ENCODE data around the gene LMOD3. TPM values are rescaled to one million over a fixed set of nuclear protein-coding genes. Genes with fewer than 3 reads are reported as not detected.

LMOD3 gene
- polyA plus RNA-seq, 2 of the 4 experiments (the other 2 are of a cell fraction): not detected

DNA sequence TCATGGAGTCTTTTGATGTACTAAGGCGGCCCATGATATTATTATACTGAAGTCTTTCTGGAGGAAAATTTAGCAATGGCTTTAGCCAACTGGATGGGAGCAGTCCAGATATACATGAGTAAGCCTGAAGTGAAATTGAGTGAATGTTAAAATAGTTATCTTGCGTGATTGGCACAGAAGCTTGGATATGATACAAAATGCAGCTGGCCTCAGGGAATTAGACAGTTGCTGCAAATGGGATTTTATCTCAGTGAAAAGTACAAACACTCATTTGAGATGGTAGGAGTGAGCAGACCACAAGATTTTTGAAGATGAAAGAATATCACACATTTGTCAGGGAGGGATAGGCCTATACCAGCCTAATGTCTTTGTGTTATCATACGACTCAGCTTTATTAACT lies 8.9 kb downstream of the LMOD3 start (continued):
- TF ChIP-seq, protein P1, sequence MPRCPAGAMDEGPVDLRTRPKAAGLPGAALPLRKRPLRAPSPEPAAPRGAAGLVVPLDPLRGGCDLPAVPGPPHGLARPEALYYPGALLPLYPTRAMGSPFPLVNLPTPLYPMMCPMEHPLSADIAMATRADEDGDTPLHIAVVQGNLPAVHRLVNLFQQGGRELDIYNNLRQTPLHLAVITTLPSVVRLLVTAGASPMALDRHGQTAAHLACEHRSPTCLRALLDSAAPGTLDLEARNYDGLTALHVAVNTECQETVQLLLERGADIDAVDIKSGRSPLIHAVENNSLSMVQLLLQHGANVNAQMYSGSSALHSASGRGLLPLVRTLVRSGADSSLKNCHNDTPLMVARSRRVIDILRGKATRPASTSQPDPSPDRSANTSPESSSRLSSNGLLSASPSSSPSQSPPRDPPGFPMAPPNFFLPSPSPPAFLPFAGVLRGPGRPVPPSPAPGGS (IDR thresholded peaks at IDR 0.05): no peak
- no peak for TF ChIP-seq HEYL (CRISPR knock-in tag; IDR thresholded peaks at IDR 0.05)

GRCh38 chr3:69110941-69111546 lies 11.4 kb downstream of the LMOD3 start:
- Histone ChIP-seq H3K4me3 (no peak overlapping the region), H3K9me3 (no peaks in the 10 kb centered on the region), H3K4me2 (no peak overlapping the region), H3K4me1 (no peaks in the 10 kb centered on the region), H3K27ac (no peak overlapping the region)
- ChIA-PET CTCF (interaction anchor here (1.1 kb wide), 1 partner anchor 10 kb away, joined by 4 read pairs; no protein-coding TSS in a partner anchor), POLR2A (no interaction called here)
- FAIRE-seq (no peak), ATAC-seq (no peak), DNase-seq (ENCODE audit: low read depth in 1 of 2, low spot score in 1 of 2) (no peak)
- no peak for TF ChIP-seq SREBF2 (IDR thresholded peaks at IDR 0.05)
- no peak for TF ChIP-seq SMC3 (IDR thresholded peaks at IDR 0.05)
- TF ChIP-seq NR3C1 (IDR thresholded peaks at IDR 0.05): no peak
- TF ChIP-seq MYC (IDR thresholded peaks at IDR 0.05; ENCODE audit: borderline replicate concordance, low read length): no peak
- TF ChIP-seq CEBPB (IDR thresholded peaks at IDR 0.05): no peak
- no peak for TF ChIP-seq EHMT2 (IDR thresholded peaks at IDR 0.05; ENCODE audit: low read depth)
- no peak for TF ChIP-seq RARB (CRISPR knock-in tag; IDR thresholded peaks at IDR 0.05)
- no peak for TF ChIP-seq POLR2A (IDR thresholded peaks at IDR 0.05; ENCODE audit: low read length)
- no peak for TF ChIP-seq CBX8 (IDR thresholded peaks at IDR 0.05)
- no peak for TF ChIP-seq TFCP2L1 (CRISPR knock-in tag; IDR thresholded peaks at IDR 0.05)
- TF ChIP-seq EP300 (IDR thresholded peaks at IDR 0.05): no peak
- no peak for TF ChIP-seq FOSL2 (IDR thresholded peaks at IDR 0.05)
- TF ChIP-seq FOSL2 (CRISPR knock-in tag; IDR thresholded peaks at IDR 0.05): no peak
- no peak for TF ChIP-seq RCOR1 (IDR thresholded peaks at IDR 0.05; ENCODE audit: low read depth, low read length)
- TF ChIP-seq MAFK (IDR thresholded peaks at IDR 0.05; ENCODE audit: partially characterized antibody): no peak
- WGBS (ENCODE audit: missing lambda C conversion rate): no CpG with 5 or more reads among the region's 1 CpG

DNA sequence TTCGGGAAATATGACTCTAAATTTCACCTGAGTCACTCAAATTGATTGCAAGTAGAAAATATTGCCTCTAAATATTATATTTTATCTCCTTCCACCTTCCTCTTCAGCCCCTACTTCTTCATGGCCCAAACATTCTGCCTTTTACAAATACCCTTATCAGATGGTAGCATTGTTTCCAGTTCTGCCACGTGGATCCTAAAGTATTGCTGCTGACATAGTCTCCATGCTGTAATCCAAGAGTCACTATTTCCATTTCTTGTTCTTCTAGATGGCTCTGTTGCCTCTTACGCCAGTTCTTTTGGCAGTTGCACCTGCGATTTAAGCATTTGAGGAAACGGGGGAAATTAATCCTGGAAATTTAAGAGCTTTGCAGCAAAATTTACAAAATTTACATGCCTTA lies 13.6 kb downstream of the LMOD3 start:
- TF ChIP-seq HEYL (CRISPR knock-in tag; IDR thresholded peaks at IDR 0.05) (no peak), MYC (IDR thresholded peaks at IDR 0.05; ENCODE audit: borderline replicate concordance, low read length) (no peak), RCOR1 (IDR thresholded peaks at IDR 0.05; ENCODE audit: low read depth, low read length) (no peak)
- TF ChIP-seq, protein P1 (IDR thresholded peaks at IDR 0.05): no peak

GRCh38 chr3:69107841-69108240 lies 14.6 kb downstream of the LMOD3 start:
- Histone ChIP-seq H3K9me3 (no peaks in the 10 kb centered on the region), H3K4me3 (no peak overlapping the region), H3K27ac (no peak overlapping the region), H3K4me2 (no peak overlapping the region), H3K4me1 (no peaks in the 10 kb centered on the region)
- no peak for TF ChIP-seq RFX5 (IDR thresholded peaks at IDR 0.05)
- no peak for TF ChIP-seq TP53 (CRISPR knock-in tag; IDR thresholded peaks at IDR 0.05)
- TF ChIP-seq RNF2 (IDR thresholded peaks at IDR 0.05; ENCODE audit: borderline replicate concordance, low read depth): no peak
- TF ChIP-seq EP300 (IDR thresholded peaks at IDR 0.05): no peak
- no peak for TF ChIP-seq EHMT2 (IDR thresholded peaks at IDR 0.05; ENCODE audit: low read depth)
- TF ChIP-seq MYC (IDR thresholded peaks at IDR 0.05; ENCODE audit: borderline replicate concordance, low read length): no peak
- TF ChIP-seq HOXB13 (CRISPR knock-in tag; IDR thresholded peaks at IDR 0.05; ENCODE audit: low read depth): no peak
- no peak for TF ChIP-seq RCOR1 (IDR thresholded peaks at IDR 0.05; ENCODE audit: low read depth, low read length)
- no peak for TF ChIP-seq SREBF2 (IDR thresholded peaks at IDR 0.05)
- TF ChIP-seq BHLHE40 (IDR thresholded peaks at IDR 0.05; ENCODE audit: low read depth, low read length): no peak
- no peak for TF ChIP-seq CBX2 (IDR thresholded peaks at IDR 0.05; ENCODE audit: borderline replicate concordance, low read depth)
- no peak for TF ChIP-seq RARB (CRISPR knock-in tag; IDR thresholded peaks at IDR 0.05)
- TF ChIP-seq KDM5A (IDR thresholded peaks at IDR 0.05): no peak
- ChIA-PET CTCF (interaction anchor here (1.0 kb wide), 1 partner anchor 13 kb away, joined by 4 read pairs; no protein-coding TSS in a partner anchor), POLR2A (interaction anchor here (0.6 kb wide), 1 partner anchor 14 kb away, joined by 4 read pairs; the partner anchor contains the start of gene LMOD3)
- WGBS (ENCODE audit: missing lambda C conversion rate): 92% methylated on average over 5 of the region's 5 CpGs
- no peak for FAIRE-seq
- DNase-seq (ENCODE audit: low read depth in 1 of 2, low spot score in 1 of 2): no peak
- no peak for ATAC-seq

More for the DNA sequence above, 13.6 kb downstream of the LMOD3 start:
- H3K4me1 ChIP-seq: no peaks in the 10 kb centered on the region
- H3K27ac ChIP-seq: no peak overlapping the region
- no peak for ATAC-seq
- DNase-seq (ENCODE audit: low read depth in 1 of 2, low spot score in 1 of 2): no peak
- H3K9me3 ChIP-seq: no peaks in the 10 kb centered on the region
- ChIA-PET POLR2A (no interaction called here), CTCF (interaction anchor here (0.7 to 1.5 kb wide), 5 partner anchors 11 to 318 kb away, joined by 3 to 4 read pairs (median 3); no protein-coding TSS in a partner anchor)
- no peak overlapping the region for H3K4me3 ChIP-seq
- FAIRE-seq: no peak
- WGBS (ENCODE audit: missing lambda C conversion rate): 86% methylated on average over 5 of the region's 5 CpGs
- no peak overlapping the region for H3K4me2 ChIP-seq
